Measurements from ENCODE around the gene LSS.

The LSS gene

GRCh38 chr21:46168659-46169386 lies 59.8 kb downstream of the LSS start:
- DNase-seq (ENCODE audit: low read depth) = no peak

- no peak for DNase-seq (ENCODE audit: low read depth)
Observed at GRCh38 chr21:46168238-46168637, 60.3 kb downstream of the LSS start.

- no peak for DNase-seq (ENCODE audit: low read depth)
Observed at GRCh38 chr21:46165098-46165497, 63.5 kb downstream of the LSS start.

- no peak for DNase-seq (ENCODE audit: low read depth)
Observed at GRCh38 chr21:46163380-46163779, 65.2 kb downstream of the LSS start.

- no peak for DNase-seq (ENCODE audit: low read depth)
Observed at GRCh38 chr21:46161633-46162592, 66.7 kb downstream of the LSS start.

GRCh38 chr21:46160907-46161632 lies 67.5 kb downstream of the LSS start:
- no peak for DNase-seq (ENCODE audit: low read depth)

- DNase-seq (ENCODE audit: low read depth) = no peak
Observed at GRCh38 chr21:46160657-46160906, 68.0 kb downstream of the LSS start.

GRCh38 chr21:46159841-46160656 lies 68.5 kb downstream of the LSS start:
- no peak for DNase-seq (ENCODE audit: low read depth)

- no peak for DNase-seq (ENCODE audit: low read depth)
Observed at GRCh38 chr21:46159390-46159789, 69.2 kb downstream of the LSS start.

GRCh38 chr21:46158666-46159300 lies 69.8 kb downstream of the LSS start:
- DNase-seq (ENCODE audit: low read depth) = no peak

GRCh38 chr21:46157987-46158451 lies 70.6 kb downstream of the LSS start:
- no peak for DNase-seq (ENCODE audit: low read depth)

GRCh38 chr21:46157396-46157986 lies 71.1 kb downstream of the LSS start:
- no peak for DNase-seq (ENCODE audit: low read depth)

- no peak for DNase-seq (ENCODE audit: low read depth)
Observed at GRCh38 chr21:46156678-46157077, 71.9 kb downstream of the LSS start.

GRCh38 chr21:46156378-46156645 lies 72.3 kb downstream of the LSS start:
- DNase-seq (ENCODE audit: low read depth) = no peak

GRCh38 chr21:46155514-46156377 lies 72.8 kb downstream of the LSS start, which contains the start of gene FTCD:
TSS of gene FTCD (minus strand) at chr21:46155579. CDS start at chr21:46155523, 56 bp downstream.
- no peak for DNase-seq (ENCODE audit: low read depth)

- no peak for DNase-seq (ENCODE audit: low read depth)
Observed at GRCh38 chr21:46154955-46155513, 73.5 kb downstream of the LSS start.

- DNase-seq (ENCODE audit: low read depth) = no peak
Observed at GRCh38 chr21:46154155-46154954, 74.2 kb downstream of the LSS start.

GRCh38 chr21:46153247-46154154 lies 75.1 kb downstream of the LSS start:
- DNase-seq (ENCODE audit: low read depth) = peak; percentile 24
